Astrocyte of the spinal cord (primary cell): ENCODE measurements around the gene CAP2.

ENCODE experiments used
- DNase-seq: peaks from one replicate; pipeline ENCODE4 v3.0.0; 2011; ENCODE audit warnings: low read depth, low spot score
- H3K4me3 ChIP-seq: 2 replicates; pipeline ENCODE4 v1.5.1; 2011; ENCODE audit warnings: low read depth, mild to moderate bottlenecking, low read length, moderate library complexity
- CTCF ChIP-seq: IDR thresholded peaks from 2 replicates; pipeline ENCODE4 v1.5.1; 2012; ENCODE audit warnings: low read depth, mild to moderate bottlenecking, low read length, inconsistent platforms
- in situ Hi-C: cut with HindIII; loops from 2 replicates; pipeline ENCODE4 v1.10.0; 2017; ENCODE audit warnings: low sequenced_read_pairs

CAP2 gene

GRCh38 chr6:17602888-17603287, 209.5 kb downstream of the CAP2 start:
- no peak overlapping the region for H3K4me3 ChIP-seq
- in situ Hi-C loops: no loop called here
- no peak for TF ChIP-seq CTCF
- no peak for DNase-seq

GRCh38 chr6:17606606-17607005, 213.2 kb downstream of the CAP2 start:
- in situ Hi-C loops: no loop called here
- no peak for TF ChIP-seq CTCF
- H3K4me3 ChIP-seq: no peak overlapping the region
- no peak for DNase-seq
